H9 (cell line): ENCODE measurements around the gene PRKCA. TPM values are rescaled to one million over a fixed set of nuclear protein-coding genes. Genes with fewer than 3 reads are reported as not detected.

Experiments
- DNase-seq: peaks from one replicate; pipeline ENCODE4 v3.0.0-alpha.2; 2017
- H2AFZ ChIP-seq: one replicate; pipeline ENCODE4 v1.6.1; 2013; ENCODE audit warnings: mild to moderate bottlenecking, low read length, control low read depth, moderate library complexity
- H2AK5ac ChIP-seq: 2 replicates; pipeline ENCODE4 v1.6.1; 2013; ENCODE audit warnings: low read length, control low read depth, mixed read lengths; ENCODE audit not compliant: insufficient read length
- H2BK120ac ChIP-seq: one replicate; pipeline ENCODE4 v1.6.1; 2013; ENCODE audit warnings: low read depth, mild to moderate bottlenecking, low read length, control low read depth, inconsistent platforms; ENCODE audit not compliant: poor library complexity, severe bottlenecking
- H2BK12ac ChIP-seq: 2 replicates; pipeline ENCODE4 v1.6.1; 2013; ENCODE audit warnings: low read length, control low read depth, mixed read lengths, low read depth; ENCODE audit not compliant: insufficient read length
- H2BK15ac ChIP-seq: 2 replicates; pipeline ENCODE4 v1.6.1; 2013; ENCODE audit warnings: low read depth, low read length, control low read depth
- H2BK20ac ChIP-seq: one replicate; pipeline ENCODE4 v1.6.1; 2013; ENCODE audit warnings: low read depth, mild to moderate bottlenecking, low read length, control low read depth, inconsistent platforms; ENCODE audit not compliant: poor library complexity, severe bottlenecking
- H2BK5ac ChIP-seq: 2 replicates; pipeline ENCODE4 v1.6.1; 2013; ENCODE audit warnings: low read length, control low read depth, mixed read lengths; ENCODE audit not compliant: insufficient read length
- H3K14ac ChIP-seq: 2 replicates; pipeline ENCODE4 v1.6.1; 2013; ENCODE audit warnings: low read length, control low read depth; ENCODE audit not compliant: insufficient read depth
- H3K18ac ChIP-seq: 2 replicates; pipeline ENCODE4 v1.6.1; 2013; ENCODE audit warnings: low read depth, mild to moderate bottlenecking, mixed read lengths, low read length, control low read depth; ENCODE audit not compliant: insufficient read length
- H3K23ac ChIP-seq: 2 replicates; pipeline ENCODE4 v1.6.1; 2013; ENCODE audit warnings: low read length, control low read depth, mixed read lengths, low read depth; ENCODE audit not compliant: insufficient read length
- H3K23me2 ChIP-seq: 2 replicates; pipeline ENCODE4 v1.6.1; 2013; ENCODE audit warnings: low read depth, mild to moderate bottlenecking, mixed read lengths, low read length, control low read depth; ENCODE audit not compliant: insufficient read length, poor library complexity, severe bottlenecking
- H3K27ac ChIP-seq: 2 replicates; pipeline ENCODE4 v1.5.1; 2013; ENCODE audit warnings: low read length, control low read depth, mixed read lengths, low read depth; ENCODE audit not compliant: insufficient read length
- H3K27me3 ChIP-seq: 2 replicates; pipeline ENCODE4 v1.6.1; 2013; ENCODE audit warnings: low read length, control low read depth, inconsistent platforms; ENCODE audit not compliant: insufficient read depth
- H3K4ac ChIP-seq: 2 replicates; pipeline ENCODE4 v1.6.1; 2013; ENCODE audit warnings: low read depth, mild to moderate bottlenecking, control low read depth, inconsistent platforms, low read length, moderate library complexity
- H3K4me1 ChIP-seq: 2 replicates; pipeline ENCODE4 v1.6.1; 2013; ENCODE audit warnings: low read length, control low read depth, inconsistent platforms; ENCODE audit not compliant: insufficient read depth
- H3K4me2 ChIP-seq: 2 replicates; pipeline ENCODE4 v1.6.1; 2013; ENCODE audit warnings: low read length, control low read depth, mixed read lengths; ENCODE audit not compliant: insufficient read length, insufficient read depth
- H3K56ac ChIP-seq: 2 replicates; pipeline ENCODE4 v1.6.1; 2013; ENCODE audit warnings: low read depth, mild to moderate bottlenecking, mixed read lengths, low read length, control low read depth; ENCODE audit not compliant: insufficient read length
- H3K79me1 ChIP-seq: 2 replicates; pipeline ENCODE4 v1.6.1; 2013; ENCODE audit warnings: low read depth, mild to moderate bottlenecking, moderate library complexity, low read length, control low read depth, inconsistent platforms; ENCODE audit not compliant: insufficient read depth, poor library complexity, severe bottlenecking
- H3K79me2 ChIP-seq: 2 replicates; pipeline ENCODE4 v1.6.1; 2013; ENCODE audit warnings: low read length, control low read depth, inconsistent platforms; ENCODE audit not compliant: insufficient read depth
- H3K9ac ChIP-seq: 2 replicates; pipeline ENCODE4 v1.6.1; 2013; ENCODE audit warnings: low read length, control low read depth, mixed read lengths; ENCODE audit not compliant: insufficient read length; ENCODE audit errors: extremely low read depth
- H3K9me3 ChIP-seq: one replicate; pipeline ENCODE4 v1.6.1; 2013; ENCODE audit warnings: low read depth, low read length, inconsistent platforms; ENCODE audit not compliant: control insufficient read depth
- H3T11ph ChIP-seq: one replicate; pipeline ENCODE4 v1.6.1; 2013; ENCODE audit warnings: mild to moderate bottlenecking, low read length, control low read depth, inconsistent platforms
- H4K20me1 ChIP-seq: one replicate; pipeline ENCODE4 v1.6.1; 2013; ENCODE audit not compliant: control insufficient read depth, insufficient read length, insufficient read depth
- H4K5ac ChIP-seq: 2 replicates; pipeline ENCODE4 v1.6.1; 2013; ENCODE audit warnings: low read depth, mild to moderate bottlenecking, mixed read lengths, low read length, control low read depth; ENCODE audit not compliant: insufficient read length
- H4K8ac ChIP-seq: replicated peaks from 2 replicates; pipeline ENCODE4 v1.6.1; 2013; ENCODE audit warnings: low read length, control low read depth, mixed read lengths, low read depth; ENCODE audit not compliant: insufficient read length
- H4K91ac ChIP-seq: 2 replicates; pipeline ENCODE4 v1.6.1; 2013; ENCODE audit warnings: low read depth, mild to moderate bottlenecking, moderate library complexity, mixed read lengths, low read length, control low read depth; ENCODE audit not compliant: insufficient read length
- H3K27ac Mint-ChIP-seq, 3 experiments: 2 replicates in 2 of 3; 3 replicates in 1 of 3; pipeline ENCODE4 v1.8.0; 2020 to 2021; ENCODE audit warnings: mixed read lengths in 3 of 3, mild to moderate bottlenecking in 1 of 3, moderate library complexity in 1 of 3
- H3K27me3 Mint-ChIP-seq: 2 replicates; pipeline ENCODE4 v1.8.0; 2021; ENCODE audit warnings: low read depth, mild to moderate bottlenecking, moderate library complexity, mixed read lengths
- H3K36me3 Mint-ChIP-seq, 3 experiments: 2 replicates in 2 of 3; 3 replicates in 1 of 3; pipeline ENCODE4 v1.8.0; 2020 to 2021; ENCODE audit warnings: low read depth in 3 of 3, mixed read lengths in 3 of 3; ENCODE audit not compliant: insufficient read depth in 1 of 3
- H3K4me1 Mint-ChIP-seq, 2 experiments: 2 replicates each; pipeline ENCODE4 v1.8.0; 2020; ENCODE audit warnings: mixed read lengths in 2 of 2
- H3K4me3 Mint-ChIP-seq, 2 experiments: 2 replicates in 1 of 2; 3 replicates in 1 of 2; pipeline ENCODE4 v1.8.0; 2020 to 2021; ENCODE audit warnings: mild to moderate bottlenecking in 2 of 2, mixed read lengths in 2 of 2, moderate library complexity in 1 of 2
- H3K9me3 Mint-ChIP-seq, 2 experiments: 2 replicates in 1 of 2; 3 replicates in 1 of 2; pipeline ENCODE4 v1.8.0; 2020; ENCODE audit warnings: mild to moderate bottlenecking in 2 of 2, mixed read lengths in 2 of 2, moderate library complexity in 1 of 2
- CTCF ChIP-seq: fragments of 200-600 bp; sonication (generic); conservative IDR thresholded peaks from 3 replicates; pipeline ENCODE4 v1.8.0; 2021; ENCODE audit warnings: antibody characterized with exemption, mild to moderate bottlenecking
- WGBS: extraction: QIAGEN DNeasy Blood & Tissue Kit; methylation state at CpG from one replicate; pipeline ENCODE4 v1.1.7; 2013; ENCODE audit warnings: missing lambda C conversion rate, low lambda C conversion rate, mixed read lengths; ENCODE audit not compliant: insufficient read length; ENCODE audit errors: extremely low coverage; 5-methylcytosine and 5-hydroxymethylcytosine counted together
- total RNA-seq: library from RNA; stranded (reverse); gene quantifications from 2 replicates; pipeline ENCODE4 v1.2.1, GENCODE V29; 2021

Gene PRKCA
- total RNA-seq, 1 experiment from 2014 or later = 10.5 TPM

- H3K4me2 ChIP-seq = no peak overlapping the region
- no peaks in the 10 kb centered on the region for H3K4me1 ChIP-seq
- no peak overlapping the region for H3T11ph ChIP-seq
- DNase-seq = no peak
- no peak overlapping the region for H3K23ac ChIP-seq
- H4K5ac ChIP-seq = no peak overlapping the region
- no peak overlapping the region for H3K27ac Mint-ChIP-seq
- 100% methylated on average over 1 of the region's 4 CpGs for WGBS
- no peak overlapping the region for H2BK120ac ChIP-seq
- H2BK15ac ChIP-seq = no peak overlapping the region
- H3K4me3 Mint-ChIP-seq = no peak overlapping the region
- no peak overlapping the region for H3K9ac ChIP-seq
- no peaks in the 10 kb centered on the region for H3K9me3 ChIP-seq
- H3K27me3 Mint-ChIP-seq = no peaks in the 10 kb centered on the region
- no peaks in the 10 kb centered on the region for H3K23me2 ChIP-seq
- no peak overlapping the region for H3K56ac ChIP-seq
- no peak overlapping the region for H3K27ac ChIP-seq
- H2BK5ac ChIP-seq = no peak overlapping the region
- H3K18ac ChIP-seq = no peak overlapping the region
- H2AFZ ChIP-seq = no peak overlapping the region
- no peak overlapping the region for H2AK5ac ChIP-seq
- H3K4ac ChIP-seq = no peak overlapping the region
- no peaks in the 10 kb centered on the region for H3K79me2 ChIP-seq
- H4K8ac ChIP-seq = no peak overlapping the region
- H2BK12ac ChIP-seq = no peak overlapping the region
- H3K79me1 ChIP-seq = no peaks in the 10 kb centered on the region
- no peaks in the 10 kb centered on the region for H3K4me1 Mint-ChIP-seq
- no peaks in the 10 kb centered on the region for H4K20me1 ChIP-seq
- TF ChIP-seq CTCF = peak; percentile 82
- no peak overlapping the region for H4K91ac ChIP-seq
- no peak overlapping the region for H2BK20ac ChIP-seq
- no peaks in the 10 kb centered on the region for H3K36me3 Mint-ChIP-seq
- no peaks in the 10 kb centered on the region for H3K27me3 ChIP-seq
- no peak overlapping the region for H3K14ac ChIP-seq
- H3K9me3 Mint-ChIP-seq = no peaks in the 10 kb centered on the region
Measured at GRCh38 chr17:66255112-66255511, 47.3 kb upstream of the PRKCA start.
